ENCODE data around the gene SGTA.

The SGTA gene

DNA sequence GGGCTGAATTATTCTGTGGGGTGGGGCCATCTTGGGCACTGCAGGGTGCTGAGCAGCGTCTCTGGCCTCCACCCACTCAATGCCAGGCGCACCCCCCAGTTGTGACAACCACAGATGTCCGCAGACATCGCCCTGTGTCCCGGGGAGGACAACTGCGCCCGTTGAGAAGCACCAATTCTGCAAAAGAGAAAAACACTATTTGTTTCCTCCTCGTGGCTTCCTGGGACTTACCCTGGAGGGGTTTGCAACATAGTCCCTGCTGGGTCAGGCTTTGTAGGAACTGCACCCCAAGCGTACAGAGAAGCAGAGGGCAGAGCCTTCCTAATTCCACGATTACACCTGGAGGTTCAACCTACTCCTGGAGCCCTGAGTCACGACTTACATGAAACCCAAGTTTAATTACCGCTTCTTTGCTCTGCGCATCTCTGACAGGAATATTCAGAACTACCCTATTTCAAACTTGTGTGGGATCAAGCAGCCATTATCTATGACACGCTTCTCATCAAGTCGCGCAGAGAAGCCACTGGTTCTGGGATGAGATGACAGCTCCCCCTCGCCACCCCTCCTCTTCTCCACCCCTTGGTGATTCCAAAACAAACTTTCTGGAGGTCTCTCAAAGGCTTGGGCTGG lies 32.1 kb downstream of the SGTA start:
- Mint-ChIP-seq H3K27me3 (ENCODE audit: low read depth) (no peaks in the 10 kb centered on the region), H3K4me1 (ENCODE audit: low read depth) (no peaks in the 10 kb centered on the region), H3K9me3 (no peaks in the 10 kb centered on the region), H3K36me3 (ENCODE audit: low read depth) (peaks cover 3% of the 10 kb centered on the region), H3K27ac (no peak overlapping the region), H3K4me3 (no peak overlapping the region)
- no peak for DNase-seq (ENCODE audit: low spot score)

DNA sequence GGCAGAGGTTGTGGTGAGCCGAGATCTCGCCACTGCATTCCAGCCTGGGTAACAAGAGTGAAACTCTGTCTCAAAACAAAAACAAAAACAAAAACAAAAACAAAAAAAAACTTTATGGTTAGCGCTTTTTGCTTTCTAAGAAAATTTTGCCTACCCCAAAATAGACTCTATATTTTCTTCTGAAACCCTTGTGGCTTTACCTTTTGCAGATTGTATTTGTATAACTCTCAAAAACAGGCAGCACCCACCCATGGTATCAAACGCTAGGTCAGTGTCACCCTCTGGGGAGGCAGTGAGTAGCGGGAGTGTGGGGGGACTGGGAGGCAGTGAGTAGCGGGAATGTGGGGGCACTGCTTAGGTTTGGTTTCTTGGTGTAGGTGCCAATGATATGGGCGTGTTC lies 35.7 kb downstream of the SGTA start:
- Mint-ChIP-seq H3K4me1 (ENCODE audit: low read depth) (no peaks in the 10 kb centered on the region), H3K36me3 (ENCODE audit: low read depth) (no peaks in the 10 kb centered on the region), H3K27ac (no peak overlapping the region), H3K9me3 (no peaks in the 10 kb centered on the region), H3K27me3 (ENCODE audit: low read depth) (peaks cover 13% of the 10 kb centered on the region), H3K4me3 (no peak overlapping the region)
- no peak for DNase-seq (ENCODE audit: low spot score)

DNA sequence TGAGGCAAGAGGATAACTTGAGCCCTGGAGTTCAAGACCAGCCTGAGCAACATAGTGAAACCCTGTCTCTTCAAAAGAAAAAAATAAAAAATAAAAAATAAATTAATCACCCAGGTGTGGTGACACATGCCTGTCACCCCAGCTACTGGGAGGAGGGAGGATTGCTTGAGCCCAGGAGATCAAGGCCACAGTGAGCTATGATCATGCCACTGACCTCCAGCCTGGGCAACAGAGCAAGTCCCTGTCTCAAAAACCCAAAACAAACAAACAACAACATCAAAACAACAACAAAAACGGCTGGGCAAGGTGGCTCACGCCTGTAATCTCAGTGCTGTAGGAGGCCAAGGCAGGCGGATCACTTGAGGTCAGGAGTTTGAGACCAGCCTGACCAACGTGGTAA lies 39.0 kb downstream of the SGTA start:
- Mint-ChIP-seq H3K9me3 (no peaks in the 10 kb centered on the region), H3K27ac (no peak overlapping the region), H3K27me3 (ENCODE audit: low read depth) (peaks cover 15% of the 10 kb centered on the region), H3K36me3 (ENCODE audit: low read depth) (no peaks in the 10 kb centered on the region), H3K4me3 (no peak overlapping the region), H3K4me1 (ENCODE audit: low read depth) (peaks cover 6% of the 10 kb centered on the region)
- DNase-seq (ENCODE audit: low spot score) = no peak

DNA sequence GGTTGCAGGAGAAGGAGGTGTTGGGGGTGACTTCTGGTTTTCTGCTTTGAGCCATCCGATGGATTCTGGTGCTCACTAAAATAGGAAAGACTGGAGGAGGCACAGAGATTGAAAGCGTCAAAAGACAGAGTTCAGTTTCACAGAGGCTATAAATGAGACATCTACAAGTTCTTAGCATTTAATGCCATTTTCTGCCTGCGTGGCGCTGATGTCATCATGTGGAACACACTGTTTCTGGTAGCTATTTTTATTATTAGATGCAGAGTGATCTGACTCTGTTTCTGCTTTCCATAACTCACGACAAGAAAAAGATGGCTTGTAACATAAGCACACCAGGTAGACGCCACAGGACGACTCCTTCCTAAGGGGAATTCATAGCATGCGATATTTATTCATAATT lies 40.0 kb downstream of the SGTA start:
- Mint-ChIP-seq H3K4me3 (no peak overlapping the region), H3K36me3 (ENCODE audit: low read depth) (peaks cover 1% of the 10 kb centered on the region), H3K9me3 (no peaks in the 10 kb centered on the region), H3K27ac (no peak overlapping the region), H3K27me3 (ENCODE audit: low read depth) (peaks cover 15% of the 10 kb centered on the region), H3K4me1 (ENCODE audit: low read depth) (peaks cover 12% of the 10 kb centered on the region)
- no peak for DNase-seq (ENCODE audit: low spot score)

DNA sequence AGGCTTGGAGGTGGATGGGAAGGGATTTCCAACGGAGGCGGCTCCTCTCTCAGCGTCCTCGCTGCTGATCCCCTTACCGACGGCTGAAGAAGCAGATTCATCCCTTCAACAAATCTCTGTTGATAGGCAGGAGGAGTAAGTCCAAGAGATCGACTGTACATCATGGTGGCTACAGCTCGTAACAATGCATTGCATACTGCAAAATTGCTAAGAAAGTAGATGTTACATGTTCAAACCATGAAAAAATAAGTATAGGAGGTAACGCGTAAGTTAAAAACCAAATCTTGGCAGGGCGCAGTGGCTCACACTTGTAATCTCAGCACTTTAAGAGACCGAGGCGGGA lies 42.8 kb downstream of the SGTA start:
- Mint-ChIP-seq H3K27ac (no peak overlapping the region), H3K4me1 (ENCODE audit: low read depth) (peaks cover 12% of the 10 kb centered on the region)

DNA sequence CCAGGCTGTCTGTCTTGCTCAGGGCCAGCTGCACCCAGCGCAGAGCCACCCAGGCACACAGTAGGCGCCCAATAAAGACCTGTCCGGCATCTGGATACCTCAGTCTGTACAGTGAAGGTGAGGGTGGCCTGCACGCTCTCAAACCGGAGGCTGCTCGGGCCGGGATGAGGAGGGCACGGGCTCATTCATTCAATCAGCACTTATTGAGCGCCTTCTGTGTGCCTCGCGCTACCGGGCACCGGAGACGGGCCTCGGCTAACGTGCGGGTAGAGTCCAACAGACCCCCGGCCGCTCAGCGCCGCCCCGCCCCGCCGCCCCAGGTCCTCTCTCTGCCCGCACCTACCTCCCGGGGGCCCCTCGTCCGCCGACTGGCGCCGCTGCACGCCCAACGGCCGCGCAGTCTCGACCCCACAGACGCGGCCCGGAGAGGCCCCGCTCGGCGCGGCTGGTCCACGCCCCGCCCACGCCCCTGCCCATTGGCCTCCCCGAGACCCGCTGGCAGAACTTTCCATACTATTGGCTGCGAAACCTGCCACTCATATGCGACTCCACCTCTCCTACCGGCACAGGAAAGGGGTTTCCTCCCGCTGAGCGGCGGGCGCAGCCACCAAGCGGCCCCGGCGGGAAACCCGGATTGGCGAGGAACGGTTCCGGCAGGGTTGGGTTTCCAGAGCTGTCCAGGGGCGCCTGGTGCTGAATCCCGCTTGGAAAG lies 43.3 kb downstream of the SGTA start, which contains the start of gene SLC39A3:
Gene SLC39A3, minus strand, starts transcription at position 416 of the 712 bp plus-strand sequence. CDS start 2,760 bp downstream, outside the sequence.
- H3K4me3 Mint-ChIP-seq = peak within 1 kb of the TSS; percentile 93
- H3K27ac Mint-ChIP-seq = peak within 1 kb of the TSS; percentile 83
- peaks cover 12% of the 10 kb centered on the region for H3K4me1 Mint-ChIP-seq (ENCODE audit: low read depth)
- peaks cover 12% of the 10 kb centered on the region for H3K27me3 Mint-ChIP-seq (ENCODE audit: low read depth)
- peak; percentile 97 for DNase-seq (ENCODE audit: low spot score)
- H3K36me3 Mint-ChIP-seq (ENCODE audit: low read depth) = peaks cover 20% of the 10 kb centered on the region
- H3K9me3 Mint-ChIP-seq = no peaks in the 10 kb centered on the region

More for the DNA sequence above, 42.8 kb downstream of the SGTA start:
- H3K4me3 Mint-ChIP-seq = peak overlapping the region; percentile 64
- no peaks in the 10 kb centered on the region for H3K9me3 Mint-ChIP-seq
- H3K27me3 Mint-ChIP-seq (ENCODE audit: low read depth) = peaks cover 12% of the 10 kb centered on the region
- peaks cover 18% of the 10 kb centered on the region for H3K36me3 Mint-ChIP-seq (ENCODE audit: low read depth)
- DNase-seq (ENCODE audit: low spot score) = no peak

DNA sequence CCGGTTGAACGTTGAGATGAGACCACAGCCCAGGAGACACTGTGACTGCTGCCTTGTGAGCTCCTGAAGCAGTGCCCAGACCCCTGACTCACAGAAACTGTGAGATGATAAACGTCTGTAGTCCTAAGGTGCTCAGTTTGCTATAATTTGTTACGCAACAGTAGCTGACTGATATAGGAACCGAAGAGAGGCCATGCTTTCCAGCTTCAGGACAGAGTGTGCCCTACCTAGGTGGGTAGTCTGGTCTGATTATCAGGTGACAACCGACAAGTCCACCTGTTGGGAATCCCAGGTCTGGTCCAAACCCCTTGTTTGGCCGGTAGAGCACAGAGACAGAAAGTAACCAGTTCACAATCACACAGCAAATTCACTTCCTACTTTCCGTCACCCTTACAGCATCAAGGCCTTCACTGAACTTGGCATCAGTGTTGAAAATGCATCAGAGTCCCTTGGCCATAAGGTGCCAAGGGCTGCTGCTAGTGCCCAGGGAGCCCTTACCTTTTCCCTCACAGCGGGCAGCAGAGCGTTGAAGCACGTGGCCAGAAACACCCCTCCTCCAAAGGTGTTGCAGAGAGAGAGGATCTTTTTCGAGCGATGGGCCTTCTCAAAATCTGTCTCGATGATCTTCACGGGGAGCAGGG lies 46.4 kb downstream of the SGTA start:
- Mint-ChIP-seq H3K36me3 (ENCODE audit: low read depth) (peaks cover 30% of the 10 kb centered on the region), H3K4me1 (ENCODE audit: low read depth) (peaks cover 12% of the 10 kb centered on the region), H3K27ac (no peak overlapping the region), H3K9me3 (no peaks in the 10 kb centered on the region), H3K4me3 (peak overlapping the region; percentile 21), H3K27me3 (ENCODE audit: low read depth) (peaks cover 2% of the 10 kb centered on the region)
- no peak for DNase-seq (ENCODE audit: low spot score)

DNA sequence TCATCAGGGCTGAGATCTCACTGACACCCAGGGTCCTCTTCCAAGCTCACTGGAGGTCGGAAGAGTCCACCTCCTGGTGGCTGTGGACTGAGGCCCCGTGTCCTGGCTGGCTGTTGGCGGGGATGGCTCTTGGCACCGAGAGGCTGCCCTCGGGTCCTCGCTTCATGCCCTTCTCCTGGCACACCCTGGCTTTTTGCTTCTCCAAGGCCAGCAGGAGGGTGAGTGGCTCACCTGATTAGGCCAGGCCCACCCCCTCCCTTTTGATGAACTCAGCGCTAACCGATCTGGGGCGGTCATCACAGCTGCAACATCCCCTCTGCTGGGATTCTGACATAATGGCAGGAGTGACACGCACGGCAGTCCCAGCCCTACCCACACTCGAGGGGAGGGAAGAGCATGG lies 47.7 kb downstream of the SGTA start:
- no peak for DNase-seq (ENCODE audit: low spot score)
- peaks cover 12% of the 10 kb centered on the region for H3K4me1 Mint-ChIP-seq (ENCODE audit: low read depth)
- H3K9me3 Mint-ChIP-seq = no peaks in the 10 kb centered on the region
- no peak overlapping the region for H3K4me3 Mint-ChIP-seq
- no peaks in the 10 kb centered on the region for H3K27me3 Mint-ChIP-seq (ENCODE audit: low read depth)
- H3K36me3 Mint-ChIP-seq (ENCODE audit: low read depth) = peaks cover 30% of the 10 kb centered on the region
- no peak overlapping the region for H3K27ac Mint-ChIP-seq

DNA sequence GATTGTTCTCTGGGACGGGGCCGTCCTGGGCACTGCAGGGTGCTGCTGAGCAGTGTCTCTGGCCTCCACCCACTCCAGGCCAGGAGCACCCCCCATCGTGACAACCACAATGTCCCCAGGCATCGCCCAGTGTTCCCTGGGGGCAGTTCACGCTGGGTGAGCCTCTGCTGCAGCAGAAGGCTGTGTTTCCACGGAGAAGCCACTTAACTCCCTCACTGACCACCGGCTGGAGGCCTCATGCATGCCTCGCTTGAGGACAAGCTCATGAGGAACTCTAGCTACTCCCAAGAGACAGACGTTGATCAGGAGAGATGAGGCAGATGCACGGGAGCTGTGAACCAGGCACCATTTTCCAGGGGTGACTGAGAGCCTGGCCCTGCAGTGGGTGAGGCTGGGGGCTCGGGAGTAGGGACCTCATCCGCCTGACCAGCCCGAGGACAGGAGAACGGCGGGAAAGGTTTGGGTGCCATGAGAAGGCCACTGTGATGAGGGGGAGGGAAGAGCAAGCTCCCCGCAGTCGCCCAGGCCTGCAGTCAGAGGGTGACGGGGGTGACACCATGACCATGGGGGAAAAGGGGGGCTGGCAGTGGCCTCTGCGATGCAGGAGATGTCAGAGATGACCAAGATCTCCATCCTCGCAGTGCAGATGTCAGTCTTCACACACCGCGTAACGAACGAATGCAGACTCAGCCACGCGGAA lies 48.3 kb downstream of the SGTA start:
- H3K36me3 Mint-ChIP-seq (ENCODE audit: low read depth) = peaks cover 30% of the 10 kb centered on the region
- H3K4me1 Mint-ChIP-seq (ENCODE audit: low read depth) = peaks cover 9% of the 10 kb centered on the region
- H3K9me3 Mint-ChIP-seq = no peaks in the 10 kb centered on the region
- H3K4me3 Mint-ChIP-seq = no peak overlapping the region
- H3K27ac Mint-ChIP-seq = no peak overlapping the region
- DNase-seq (ENCODE audit: low spot score) = no peak
- H3K27me3 Mint-ChIP-seq (ENCODE audit: low read depth) = no peaks in the 10 kb centered on the region

DNA sequence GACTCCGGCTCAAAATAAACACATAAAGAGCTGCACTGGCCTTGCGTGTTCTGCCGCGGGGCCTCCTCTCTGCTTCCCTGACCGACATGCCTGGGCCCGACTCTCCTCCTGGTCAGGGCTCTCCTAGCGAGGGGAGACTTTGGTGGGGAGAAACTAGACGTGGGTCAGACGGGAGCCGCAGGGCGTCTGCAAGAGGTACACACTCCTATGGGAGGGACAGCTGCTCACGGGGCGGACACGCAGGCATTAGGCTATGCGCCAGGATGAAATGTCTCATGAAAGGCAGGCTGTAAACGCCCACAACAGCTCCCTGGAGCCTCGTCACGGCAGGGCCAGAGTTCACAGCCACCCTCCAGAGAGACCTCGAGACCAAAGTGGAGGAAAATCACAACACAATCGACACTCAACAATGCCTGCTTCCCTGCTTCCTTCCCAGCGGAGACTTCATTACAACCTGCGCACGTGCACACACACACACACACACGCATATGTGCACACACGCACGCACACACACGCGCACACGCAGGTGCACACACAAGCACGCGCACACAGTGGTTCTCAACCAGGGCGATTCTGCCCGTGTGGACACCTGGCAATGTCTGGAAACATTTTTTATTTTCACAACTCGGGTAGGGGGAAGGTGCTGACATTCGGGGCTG lies 49.0 kb downstream of the SGTA start:
- H3K9me3 Mint-ChIP-seq = no peaks in the 10 kb centered on the region

DNA sequence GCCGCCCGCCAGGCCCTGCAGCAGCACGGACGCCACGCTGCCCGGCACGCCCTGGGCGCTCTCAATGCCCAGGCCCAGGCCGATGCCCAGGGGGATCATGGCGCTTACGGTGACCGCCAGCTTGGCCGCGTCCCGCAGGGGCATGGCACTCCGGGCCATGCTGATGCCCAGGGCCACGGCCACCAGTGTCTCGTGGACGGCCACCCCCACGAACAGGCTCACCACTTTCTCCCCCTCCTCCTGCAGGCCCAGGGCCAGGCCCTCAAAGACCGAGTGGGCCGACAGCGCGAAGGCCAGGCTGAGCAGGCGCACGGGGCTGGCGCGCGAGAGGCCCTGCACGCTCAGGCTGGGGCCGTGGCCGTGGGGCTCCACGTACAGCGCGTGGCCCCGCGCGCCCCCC lies 50.2 kb downstream of the SGTA start:
- Mint-ChIP-seq H3K27me3 (ENCODE audit: low read depth) (no peaks in the 10 kb centered on the region), H3K4me3 (no peak overlapping the region), H3K27ac (no peak overlapping the region), H3K36me3 (ENCODE audit: low read depth) (peaks cover 29% of the 10 kb centered on the region), H3K4me1 (ENCODE audit: low read depth) (no peaks in the 10 kb centered on the region), H3K9me3 (no peaks in the 10 kb centered on the region)
- DNase-seq (ENCODE audit: low spot score) = no peak

More for the DNA sequence above, 49.0 kb downstream of the SGTA start:
- DNase-seq (ENCODE audit: low spot score) = no peak
- no peaks in the 10 kb centered on the region for H3K27me3 Mint-ChIP-seq (ENCODE audit: low read depth)
- no peak overlapping the region for H3K27ac Mint-ChIP-seq
- peaks cover 30% of the 10 kb centered on the region for H3K36me3 Mint-ChIP-seq (ENCODE audit: low read depth)
- peaks cover 5% of the 10 kb centered on the region for H3K4me1 Mint-ChIP-seq (ENCODE audit: low read depth)
- H3K4me3 Mint-ChIP-seq = no peak overlapping the region

DNA sequence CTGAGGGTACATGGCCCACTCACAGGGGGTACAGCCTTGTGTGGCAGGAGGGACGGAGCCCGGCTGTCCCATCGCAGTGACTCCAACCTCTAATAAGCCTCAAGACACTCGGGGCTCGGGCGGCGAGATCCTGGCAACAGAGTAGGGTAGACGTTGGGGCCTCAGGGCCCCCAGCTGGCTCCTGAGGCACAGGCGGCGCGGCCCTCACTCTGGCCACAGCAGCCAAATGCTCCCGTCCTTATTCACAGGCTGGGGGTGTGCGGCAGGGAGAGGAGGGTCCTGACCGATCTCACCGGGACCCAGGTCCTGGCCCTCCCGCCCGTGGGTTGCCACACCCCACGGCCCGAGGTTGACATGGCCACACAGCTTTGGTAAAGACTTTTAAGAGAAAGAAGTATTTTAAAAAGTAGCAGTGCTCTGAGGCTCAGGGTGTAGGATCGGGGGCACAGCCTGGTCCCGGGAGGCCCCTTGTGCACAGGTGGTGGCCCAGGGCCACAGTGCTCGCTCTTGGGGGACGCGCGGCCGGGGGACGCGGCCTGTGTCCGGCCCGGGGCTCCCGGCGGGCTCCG lies 50.8 kb downstream of the SGTA start:
- no peak for DNase-seq (ENCODE audit: low spot score)
- Mint-ChIP-seq H3K4me1 (ENCODE audit: low read depth) (no peaks in the 10 kb centered on the region), H3K4me3 (no peak overlapping the region), H3K27me3 (ENCODE audit: low read depth) (no peaks in the 10 kb centered on the region), H3K36me3 (ENCODE audit: low read depth) (peaks cover 28% of the 10 kb centered on the region), H3K9me3 (no peaks in the 10 kb centered on the region), H3K27ac (no peak overlapping the region)

DNA sequence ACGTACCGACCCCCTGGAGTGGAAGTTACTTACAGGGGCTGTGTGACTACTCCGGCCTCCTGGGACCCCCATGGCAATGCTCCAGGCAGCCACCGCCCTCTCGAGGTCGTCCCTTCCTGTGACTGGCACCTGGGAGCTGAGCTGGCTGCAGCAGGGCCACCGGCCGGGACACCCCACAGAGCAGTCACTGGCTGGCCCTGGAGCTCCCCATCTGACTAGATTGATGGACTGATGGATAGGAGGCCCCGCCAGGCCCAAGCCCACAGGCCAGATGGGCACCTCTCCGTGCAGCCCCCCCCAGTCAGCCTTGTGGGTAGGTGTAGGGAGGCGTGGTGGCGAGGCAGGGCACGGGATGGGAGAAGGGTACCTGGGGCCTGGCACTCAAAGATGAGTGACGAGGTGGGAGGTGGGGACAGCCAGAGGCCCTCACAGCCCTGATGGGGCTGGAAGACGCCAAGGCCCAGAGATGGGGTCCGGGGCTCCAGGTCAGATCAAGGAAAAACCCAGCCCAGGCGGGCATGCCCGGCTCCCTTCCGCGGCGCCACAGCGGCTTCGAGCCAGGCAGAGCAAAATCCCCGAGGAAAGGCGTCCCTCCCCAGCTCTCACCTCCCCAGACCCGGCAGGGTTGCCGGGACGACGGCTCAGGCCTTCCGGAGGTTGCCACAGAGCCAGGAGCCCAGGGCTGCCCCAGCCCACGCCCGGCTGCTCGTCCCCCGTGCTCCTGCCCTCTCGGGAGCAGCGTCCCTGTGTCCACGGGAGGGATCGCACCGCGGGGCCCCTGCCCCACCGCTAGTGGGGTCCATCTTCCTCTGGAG lies 51.7 kb downstream of the SGTA start:
- Mint-ChIP-seq H3K9me3 (no peaks in the 10 kb centered on the region), H3K27ac (no peak overlapping the region), H3K4me1 (ENCODE audit: low read depth) (no peaks in the 10 kb centered on the region), H3K36me3 (ENCODE audit: low read depth) (peaks cover 19% of the 10 kb centered on the region), H3K4me3 (no peak overlapping the region), H3K27me3 (ENCODE audit: low read depth) (no peaks in the 10 kb centered on the region)
- DNase-seq (ENCODE audit: low spot score) = no peak
